SW480 (cell line): ENCODE results near the gene ADCYAP1R1.
A peak's percentile ranks its signal among the peaks of the same experiment; 100 is the strongest.

Experiments
- DNase-seq: peaks from one replicate; pipeline ENCODE4 v3.0.0-alpha.2; 2016; ENCODE audit warnings: low spot score

The ADCYAP1R1 gene

GRCh38 chr7:31051598-31052486 is at the start of gene ADCYAP1R1:
ADCYAP1R1 (plus strand) TSS chr7:31052308; CDS start chr7:31063265, 10,957 bp downstream.
- no peak for DNase-seq

GRCh38 chr7:31003097-31003496 is 49.0 kb upstream of the ADCYAP1R1 start:
- DNase-seq = no peak

GRCh38 chr7:31003721-31004120 is 48.4 kb upstream of the ADCYAP1R1 start:
- peak; percentile 30 for DNase-seq

- no peak for DNase-seq
Measured at GRCh38 chr7:31004393-31004792, 47.7 kb upstream of the ADCYAP1R1 start.

- no peak for DNase-seq
Measured at GRCh38 chr7:31006857-31007256, 45.3 kb upstream of the ADCYAP1R1 start.

- no peak for DNase-seq
Measured at GRCh38 chr7:31007634-31008033, 44.5 kb upstream of the ADCYAP1R1 start.

- DNase-seq = no peak
Measured at GRCh38 chr7:31014826-31015225, 37.3 kb upstream of the ADCYAP1R1 start.

- no peak for DNase-seq
Measured at GRCh38 chr7:31017032-31017675, 35.0 kb upstream of the ADCYAP1R1 start.

- no peak for DNase-seq
Measured at GRCh38 chr7:31017721-31018120, 34.4 kb upstream of the ADCYAP1R1 start.

GRCh38 chr7:31019509-31019908 is 32.6 kb upstream of the ADCYAP1R1 start:
- DNase-seq = no peak

GRCh38 chr7:31020161-31020560 is 31.9 kb upstream of the ADCYAP1R1 start:
- no peak for DNase-seq

- no peak for DNase-seq
Measured at GRCh38 chr7:31020652-31021051, 31.5 kb upstream of the ADCYAP1R1 start.

- DNase-seq = no peak
Measured at GRCh38 chr7:31022117-31022516, 30.0 kb upstream of the ADCYAP1R1 start.

- no peak for DNase-seq
Measured at GRCh38 chr7:31022726-31023125, 29.4 kb upstream of the ADCYAP1R1 start.

- peak; percentile 70 for DNase-seq
Measured at GRCh38 chr7:31023877-31024276, 28.2 kb upstream of the ADCYAP1R1 start.

GRCh38 chr7:31027161-31027965 is 24.7 kb upstream of the ADCYAP1R1 start:
- DNase-seq = no peak

- no peak for DNase-seq
Measured at GRCh38 chr7:31028006-31028405, 24.1 kb upstream of the ADCYAP1R1 start.

- DNase-seq = no peak
Measured at GRCh38 chr7:31028417-31028992, 23.6 kb upstream of the ADCYAP1R1 start.

GRCh38 chr7:31029251-31030042 is 22.7 kb upstream of the ADCYAP1R1 start:
- DNase-seq = no peak

GRCh38 chr7:31033674-31034300 is 18.3 kb upstream of the ADCYAP1R1 start:
- DNase-seq = no peak

- DNase-seq = no peak
Measured at GRCh38 chr7:31036924-31037323, 15.2 kb upstream of the ADCYAP1R1 start.
